BE2C (cell line): ENCODE data around the gene CDHR4. TPM values are rescaled to one million over a fixed set of nuclear protein-coding genes. Genes with fewer than 3 reads are reported as not detected.

Source experiments
- DNase-seq: peaks from one replicate; pipeline ENCODE4 v3.0.0-alpha.2; 2020
- H3K27me3 ChIP-seq: fragments of 250-450 bp; sonication (Bioruptor Pico); 2 replicates; pipeline ENCODE4 v1.5.1; 2020; ENCODE audit warnings: mild to moderate bottlenecking
- H3K36me3 ChIP-seq: fragments of 250-450 bp; sonication (Bioruptor Pico); 2 replicates; pipeline ENCODE4 v1.5.1; 2020; ENCODE audit warnings: mild to moderate bottlenecking
- H3K4me1 ChIP-seq: fragments of 250-450 bp; sonication (Bioruptor Pico); 2 replicates; pipeline ENCODE4 v1.5.1; 2020
- H3K4me3 ChIP-seq: 2 replicates; pipeline ENCODE4 v1.5.1; 2011; ENCODE audit warnings: low read depth, low read length
- H3K9me3 ChIP-seq: fragments of 250-450 bp; sonication (Bioruptor Pico); 2 replicates; pipeline ENCODE4 v1.5.1; 2020
- CTCF ChIP-seq: IDR thresholded peaks from 2 replicates; pipeline ENCODE4 v1.5.1; 2012; ENCODE audit warnings: mild to moderate bottlenecking, low read depth, low read length
- polyA plus RNA-seq: library from polyadenylated mRNA; unstranded; fragments of >200 nt; gene quantifications from one replicate; pipeline ENCODE4 v1.2.1, GENCODE V29; 2012; ENCODE audit warnings: low read depth, missing spikeins; ENCODE audit not compliant: insufficient read length, insufficient read depth

Gene CDHR4
- 0.36 TPM for polyA plus RNA-seq

GRCh38 chr3:49799761-49800160 is at the start of gene CDHR4:
Gene CDHR4, minus strand, starts transcription at chr3:49799873. Its CDS starts 61 bp downstream, at chr3:49799812.
- no peak for TF ChIP-seq CTCF
- Histone ChIP-seq H3K36me3 (no peaks in the 10 kb centered on the region), H3K4me3 (no peak within 1 kb of the TSS), H3K27me3 (no peaks in the 10 kb centered on the region), H3K4me1 (peaks cover 3% of the 10 kb centered on the region), H3K9me3 (no peaks in the 10 kb centered on the region)
- no peak for DNase-seq

- DNase-seq: no peak
- Histone ChIP-seq H3K27me3 (no peaks in the 10 kb centered on the region), H3K4me1 (peaks cover 10% of the 10 kb centered on the region), H3K4me3 (no peak overlapping the region), H3K9me3 (no peaks in the 10 kb centered on the region), H3K36me3 (no peaks in the 10 kb centered on the region)
- TF ChIP-seq CTCF: no peak
Measured at GRCh38 chr3:49845694-49846093, 46.0 kb upstream of the CDHR4 start.

GRCh38 chr3:49844464-49845183 is 45.0 kb upstream of the CDHR4 start:
- no peaks in the 10 kb centered on the region for H3K36me3 ChIP-seq
- no peak overlapping the region for H3K4me3 ChIP-seq
- peaks cover 18% of the 10 kb centered on the region for H3K4me1 ChIP-seq

GRCh38 chr3:49842843-49843517 is 43.3 kb upstream of the CDHR4 start:
- Histone ChIP-seq H3K27me3 (no peaks in the 10 kb centered on the region), H3K4me1 (peaks cover 20% of the 10 kb centered on the region), H3K36me3 (no peaks in the 10 kb centered on the region), H3K9me3 (no peaks in the 10 kb centered on the region), H3K4me3 (no peak overlapping the region)
- TF ChIP-seq CTCF: no peak
- DNase-seq: peak; percentile 36

More at GRCh38 chr3:49844464-49845183, 45.0 kb upstream of the CDHR4 start:
- no peak for TF ChIP-seq CTCF
- H3K27me3 ChIP-seq: no peaks in the 10 kb centered on the region
- DNase-seq: no peak
- H3K9me3 ChIP-seq: no peaks in the 10 kb centered on the region

GRCh38 chr3:49841806-49842205 is 42.1 kb upstream of the CDHR4 start:
- no peak for TF ChIP-seq CTCF
- DNase-seq: no peak
- Histone ChIP-seq H3K36me3 (no peaks in the 10 kb centered on the region), H3K9me3 (no peaks in the 10 kb centered on the region), H3K4me1 (peaks cover 20% of the 10 kb centered on the region), H3K4me3 (no peak overlapping the region), H3K27me3 (no peaks in the 10 kb centered on the region)

GRCh38 chr3:49841126-49841696 is 41.5 kb upstream of the CDHR4 start:
- H3K9me3 ChIP-seq: no peaks in the 10 kb centered on the region
- H3K36me3 ChIP-seq: no peaks in the 10 kb centered on the region
- no peak overlapping the region for H3K4me3 ChIP-seq
- DNase-seq: peak; percentile 30
- H3K4me1 ChIP-seq: peaks cover 20% of the 10 kb centered on the region
- no peaks in the 10 kb centered on the region for H3K27me3 ChIP-seq
- peak; percentile 47 for TF ChIP-seq CTCF
